H9 (cell line): ENCODE results near the gene SLC4A2. TPM values are rescaled to one million over a fixed set of nuclear protein-coding genes. Genes with fewer than 3 reads are reported as not detected.

Experiments used
- DNase-seq: peaks from one replicate; pipeline ENCODE4 v3.0.0-alpha.2; 2017
- H2AFZ ChIP-seq: one replicate; pipeline ENCODE4 v1.6.1; 2013; ENCODE audit warnings: mild to moderate bottlenecking, low read length, control low read depth, moderate library complexity
- H2AK5ac ChIP-seq: 2 replicates; pipeline ENCODE4 v1.6.1; 2013; ENCODE audit warnings: low read length, control low read depth, mixed read lengths; ENCODE audit not compliant: insufficient read length
- H2BK120ac ChIP-seq: one replicate; pipeline ENCODE4 v1.6.1; 2013; ENCODE audit warnings: low read depth, mild to moderate bottlenecking, low read length, control low read depth, inconsistent platforms; ENCODE audit not compliant: poor library complexity, severe bottlenecking
- H2BK12ac ChIP-seq: 2 replicates; pipeline ENCODE4 v1.6.1; 2013; ENCODE audit warnings: low read length, control low read depth, mixed read lengths, low read depth; ENCODE audit not compliant: insufficient read length
- H2BK15ac ChIP-seq: 2 replicates; pipeline ENCODE4 v1.6.1; 2013; ENCODE audit warnings: low read depth, low read length, control low read depth
- H2BK20ac ChIP-seq: one replicate; pipeline ENCODE4 v1.6.1; 2013; ENCODE audit warnings: low read depth, mild to moderate bottlenecking, low read length, control low read depth, inconsistent platforms; ENCODE audit not compliant: poor library complexity, severe bottlenecking
- H2BK5ac ChIP-seq: 2 replicates; pipeline ENCODE4 v1.6.1; 2013; ENCODE audit warnings: low read length, control low read depth, mixed read lengths; ENCODE audit not compliant: insufficient read length
- H3K14ac ChIP-seq: 2 replicates; pipeline ENCODE4 v1.6.1; 2013; ENCODE audit warnings: low read length, control low read depth; ENCODE audit not compliant: insufficient read depth
- H3K18ac ChIP-seq: 2 replicates; pipeline ENCODE4 v1.6.1; 2013; ENCODE audit warnings: low read depth, mild to moderate bottlenecking, mixed read lengths, low read length, control low read depth; ENCODE audit not compliant: insufficient read length
- H3K23ac ChIP-seq: 2 replicates; pipeline ENCODE4 v1.6.1; 2013; ENCODE audit warnings: low read length, control low read depth, mixed read lengths, low read depth; ENCODE audit not compliant: insufficient read length
- H3K23me2 ChIP-seq: 2 replicates; pipeline ENCODE4 v1.6.1; 2013; ENCODE audit warnings: low read depth, mild to moderate bottlenecking, mixed read lengths, low read length, control low read depth; ENCODE audit not compliant: insufficient read length, poor library complexity, severe bottlenecking
- H3K27ac ChIP-seq: 2 replicates; pipeline ENCODE4 v1.5.1; 2013; ENCODE audit warnings: low read length, control low read depth, mixed read lengths, low read depth; ENCODE audit not compliant: insufficient read length
- H3K27me3 ChIP-seq: 2 replicates; pipeline ENCODE4 v1.6.1; 2013; ENCODE audit warnings: low read length, control low read depth, inconsistent platforms; ENCODE audit not compliant: insufficient read depth
- H3K4ac ChIP-seq: 2 replicates; pipeline ENCODE4 v1.6.1; 2013; ENCODE audit warnings: low read depth, mild to moderate bottlenecking, control low read depth, inconsistent platforms, low read length, moderate library complexity
- H3K4me1 ChIP-seq: 2 replicates; pipeline ENCODE4 v1.6.1; 2013; ENCODE audit warnings: low read length, control low read depth, inconsistent platforms; ENCODE audit not compliant: insufficient read depth
- H3K4me2 ChIP-seq: 2 replicates; pipeline ENCODE4 v1.6.1; 2013; ENCODE audit warnings: low read length, control low read depth, mixed read lengths; ENCODE audit not compliant: insufficient read length, insufficient read depth
- H3K56ac ChIP-seq: 2 replicates; pipeline ENCODE4 v1.6.1; 2013; ENCODE audit warnings: low read depth, mild to moderate bottlenecking, mixed read lengths, low read length, control low read depth; ENCODE audit not compliant: insufficient read length
- H3K79me1 ChIP-seq: 2 replicates; pipeline ENCODE4 v1.6.1; 2013; ENCODE audit warnings: low read depth, mild to moderate bottlenecking, moderate library complexity, low read length, control low read depth, inconsistent platforms; ENCODE audit not compliant: insufficient read depth, poor library complexity, severe bottlenecking
- H3K79me2 ChIP-seq: 2 replicates; pipeline ENCODE4 v1.6.1; 2013; ENCODE audit warnings: low read length, control low read depth, inconsistent platforms; ENCODE audit not compliant: insufficient read depth
- H3K9ac ChIP-seq: 2 replicates; pipeline ENCODE4 v1.6.1; 2013; ENCODE audit warnings: low read length, control low read depth, mixed read lengths; ENCODE audit not compliant: insufficient read length; ENCODE audit errors: extremely low read depth
- H3K9me3 ChIP-seq: one replicate; pipeline ENCODE4 v1.6.1; 2013; ENCODE audit warnings: low read depth, low read length, inconsistent platforms; ENCODE audit not compliant: control insufficient read depth
- H3T11ph ChIP-seq: one replicate; pipeline ENCODE4 v1.6.1; 2013; ENCODE audit warnings: mild to moderate bottlenecking, low read length, control low read depth, inconsistent platforms
- H4K20me1 ChIP-seq: one replicate; pipeline ENCODE4 v1.6.1; 2013; ENCODE audit not compliant: control insufficient read depth, insufficient read length, insufficient read depth
- H4K5ac ChIP-seq: 2 replicates; pipeline ENCODE4 v1.6.1; 2013; ENCODE audit warnings: low read depth, mild to moderate bottlenecking, mixed read lengths, low read length, control low read depth; ENCODE audit not compliant: insufficient read length
- H4K8ac ChIP-seq: replicated peaks from 2 replicates; pipeline ENCODE4 v1.6.1; 2013; ENCODE audit warnings: low read length, control low read depth, mixed read lengths, low read depth; ENCODE audit not compliant: insufficient read length
- H4K91ac ChIP-seq: 2 replicates; pipeline ENCODE4 v1.6.1; 2013; ENCODE audit warnings: low read depth, mild to moderate bottlenecking, moderate library complexity, mixed read lengths, low read length, control low read depth; ENCODE audit not compliant: insufficient read length
- H3K27ac Mint-ChIP-seq, 3 experiments: 2 replicates in 2 of 3; 3 replicates in 1 of 3; pipeline ENCODE4 v1.8.0; 2020 to 2021; ENCODE audit warnings: mixed read lengths in 3 of 3, mild to moderate bottlenecking in 1 of 3, moderate library complexity in 1 of 3
- H3K27me3 Mint-ChIP-seq: 2 replicates; pipeline ENCODE4 v1.8.0; 2021; ENCODE audit warnings: low read depth, mild to moderate bottlenecking, moderate library complexity, mixed read lengths
- H3K36me3 Mint-ChIP-seq, 3 experiments: 2 replicates in 2 of 3; 3 replicates in 1 of 3; pipeline ENCODE4 v1.8.0; 2020 to 2021; ENCODE audit warnings: low read depth in 3 of 3, mixed read lengths in 3 of 3; ENCODE audit not compliant: insufficient read depth in 1 of 3
- H3K4me1 Mint-ChIP-seq, 2 experiments: 2 replicates each; pipeline ENCODE4 v1.8.0; 2020; ENCODE audit warnings: mixed read lengths in 2 of 2
- H3K4me3 Mint-ChIP-seq, 2 experiments: 2 replicates in 1 of 2; 3 replicates in 1 of 2; pipeline ENCODE4 v1.8.0; 2020 to 2021; ENCODE audit warnings: mild to moderate bottlenecking in 2 of 2, mixed read lengths in 2 of 2, moderate library complexity in 1 of 2
- H3K9me3 Mint-ChIP-seq, 2 experiments: 2 replicates in 1 of 2; 3 replicates in 1 of 2; pipeline ENCODE4 v1.8.0; 2020; ENCODE audit warnings: mild to moderate bottlenecking in 2 of 2, mixed read lengths in 2 of 2, moderate library complexity in 1 of 2
- CTCF ChIP-seq: fragments of 200-600 bp; sonication (generic); conservative IDR thresholded peaks from 3 replicates; pipeline ENCODE4 v1.8.0; 2021; ENCODE audit warnings: antibody characterized with exemption, mild to moderate bottlenecking
- WGBS: extraction: QIAGEN DNeasy Blood & Tissue Kit; methylation state at CpG from one replicate; pipeline ENCODE4 v1.1.7; 2013; ENCODE audit warnings: missing lambda C conversion rate, low lambda C conversion rate, mixed read lengths; ENCODE audit not compliant: insufficient read length; ENCODE audit errors: extremely low coverage; 5-methylcytosine and 5-hydroxymethylcytosine counted together
- total RNA-seq: library from RNA; stranded (reverse); gene quantifications from 2 replicates; pipeline ENCODE4 v1.2.1, GENCODE V29; 2021

SLC4A2 gene
- total RNA-seq, 1 experiment from 2014 or later, result 136 TPM

GRCh38 chr7:151074817-151075661 is 15.7 kb downstream of the SLC4A2 start:
- Histone ChIP-seq H2BK12ac (no peak overlapping the region), H3K14ac (no peak overlapping the region), H4K8ac (no peak overlapping the region), H4K20me1 (no peaks in the 10 kb centered on the region), H3K9ac (no peak overlapping the region), H3K27ac (no peak overlapping the region), H4K91ac (no peak overlapping the region), H2BK120ac (no peak overlapping the region), H3K4me1 (no peaks in the 10 kb centered on the region), H4K5ac (no peak overlapping the region), H3K4ac (no peak overlapping the region), H2AFZ (no peak overlapping the region), H2AK5ac (no peak overlapping the region), H3K18ac (no peak overlapping the region), H3K9me3 (no peaks in the 10 kb centered on the region), H2BK5ac (no peak overlapping the region), H2BK20ac (no peak overlapping the region), H3K79me1 (no peaks in the 10 kb centered on the region), H3K79me2 (no peaks in the 10 kb centered on the region; the same call in 1 of the 2 replicates), H3K27me3 (no peaks in the 10 kb centered on the region), H3K23ac (no peak overlapping the region), H3K23me2 (no peaks in the 10 kb centered on the region), H2BK15ac (no peak overlapping the region), H3K4me2 (no peak overlapping the region), H3T11ph (no peak overlapping the region), H3K56ac (no peak overlapping the region)
- Mint-ChIP-seq H3K27me3 (peaks cover 1% of the 10 kb centered on the region; the same call in 1 of the 2 replicates), H3K4me3 (no peak overlapping the region), H3K4me1 (peaks cover 24 to 30% of the 10 kb centered on the region in 2 experiments), H3K36me3 (peaks cover 26 to 52% (median 50%) of the 10 kb centered on the region in 3 experiments), H3K27ac (no peak overlapping the region), H3K9me3 (no peaks in the 10 kb centered on the region)
- DNase-seq, result no peak
- no peak for TF ChIP-seq CTCF
- no CpG with 5 or more reads among the region's 26 CpGs for WGBS
